Ishikawa (cell line): ENCODE data around the gene JOSD1.

Experiments used
- CEBPB ChIP-seq: IDR thresholded peaks from 2 replicates; pipeline ENCODE4 v1.6.1; 2012
- CREB1 ChIP-seq: IDR thresholded peaks from 2 replicates; pipeline ENCODE4 v1.6.1; 2012; ENCODE audit warnings: low read depth
- EGR1 ChIP-seq: IDR thresholded peaks from 2 replicates; pipeline ENCODE4 v1.6.1; 2012
- EP300 ChIP-seq: IDR thresholded peaks from 2 replicates; pipeline ENCODE4 v1.6.1; 2012; ENCODE audit warnings: borderline replicate concordance
- FOXM1 ChIP-seq: IDR thresholded peaks from 2 replicates; pipeline ENCODE4 v1.6.1; 2012; ENCODE audit warnings: low read depth, borderline replicate concordance
- NFIC ChIP-seq: IDR thresholded peaks from 2 replicates; pipeline ENCODE4 v1.6.1; 2012
- RAD21 ChIP-seq: IDR thresholded peaks from 2 replicates; pipeline ENCODE4 v1.6.1; 2012; ENCODE audit warnings: low read depth
- TAF1 ChIP-seq: IDR thresholded peaks from 2 replicates; pipeline ENCODE4 v1.6.1; 2012; ENCODE audit warnings: low read depth, mild to moderate bottlenecking
- TCF12 ChIP-seq: IDR thresholded peaks from 2 replicates; pipeline ENCODE4 v1.6.1; 2012; ENCODE audit warnings: low read depth
- TEAD4 ChIP-seq: IDR thresholded peaks from 2 replicates; pipeline ENCODE4 v1.6.1; 2012
- YY1 ChIP-seq: IDR thresholded peaks from 2 replicates; pipeline ENCODE4 v1.6.1; 2012; ENCODE audit warnings: low read depth
- ZBTB7A ChIP-seq: IDR thresholded peaks from 2 replicates; pipeline ENCODE4 v1.6.1; 2012; ENCODE audit warnings: low read depth
- TF ChIP-seq, protein P1 (sequence below): IDR thresholded peaks from 2 replicates; pipeline ENCODE4 v1.6.1; 2012
- TF ChIP-seq, protein P2 (sequence below): IDR thresholded peaks from 2 replicates; pipeline ENCODE4 v1.6.1; 2012; ENCODE audit warnings: low read depth, mild to moderate bottlenecking
- TF ChIP-seq, protein P3 (sequence below): IDR thresholded peaks from 2 replicates; pipeline ENCODE4 v1.6.1; 2012

Gene JOSD1

DNA sequence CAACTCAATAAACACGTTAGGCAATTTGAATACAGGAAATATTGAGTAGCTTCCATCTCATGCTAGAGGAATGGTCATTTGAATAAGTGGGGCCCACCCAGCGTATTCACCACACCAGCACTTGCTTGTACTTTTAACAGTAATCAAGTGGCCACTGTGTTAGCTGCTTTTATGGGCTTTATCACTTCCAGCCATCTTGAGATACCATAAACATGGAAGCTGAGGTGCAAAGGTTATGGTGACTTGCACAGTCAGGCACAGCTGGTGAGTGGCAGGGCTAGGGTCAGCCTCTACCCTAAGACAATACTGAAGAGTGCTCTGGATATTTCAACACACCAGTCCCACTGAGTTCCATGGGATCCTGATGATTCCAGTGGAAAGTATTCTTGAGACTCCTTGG, 6.7 kb downstream of the JOSD1 start:
- TF ChIP-seq, protein P1, sequence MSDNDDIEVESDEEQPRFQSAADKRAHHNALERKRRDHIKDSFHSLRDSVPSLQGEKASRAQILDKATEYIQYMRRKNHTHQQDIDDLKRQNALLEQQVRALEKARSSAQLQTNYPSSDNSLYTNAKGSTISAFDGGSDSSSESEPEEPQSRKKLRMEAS = no peak
- no peak for TF ChIP-seq CREB1
- TF ChIP-seq EGR1 = no peak
- TF ChIP-seq, protein P2, sequence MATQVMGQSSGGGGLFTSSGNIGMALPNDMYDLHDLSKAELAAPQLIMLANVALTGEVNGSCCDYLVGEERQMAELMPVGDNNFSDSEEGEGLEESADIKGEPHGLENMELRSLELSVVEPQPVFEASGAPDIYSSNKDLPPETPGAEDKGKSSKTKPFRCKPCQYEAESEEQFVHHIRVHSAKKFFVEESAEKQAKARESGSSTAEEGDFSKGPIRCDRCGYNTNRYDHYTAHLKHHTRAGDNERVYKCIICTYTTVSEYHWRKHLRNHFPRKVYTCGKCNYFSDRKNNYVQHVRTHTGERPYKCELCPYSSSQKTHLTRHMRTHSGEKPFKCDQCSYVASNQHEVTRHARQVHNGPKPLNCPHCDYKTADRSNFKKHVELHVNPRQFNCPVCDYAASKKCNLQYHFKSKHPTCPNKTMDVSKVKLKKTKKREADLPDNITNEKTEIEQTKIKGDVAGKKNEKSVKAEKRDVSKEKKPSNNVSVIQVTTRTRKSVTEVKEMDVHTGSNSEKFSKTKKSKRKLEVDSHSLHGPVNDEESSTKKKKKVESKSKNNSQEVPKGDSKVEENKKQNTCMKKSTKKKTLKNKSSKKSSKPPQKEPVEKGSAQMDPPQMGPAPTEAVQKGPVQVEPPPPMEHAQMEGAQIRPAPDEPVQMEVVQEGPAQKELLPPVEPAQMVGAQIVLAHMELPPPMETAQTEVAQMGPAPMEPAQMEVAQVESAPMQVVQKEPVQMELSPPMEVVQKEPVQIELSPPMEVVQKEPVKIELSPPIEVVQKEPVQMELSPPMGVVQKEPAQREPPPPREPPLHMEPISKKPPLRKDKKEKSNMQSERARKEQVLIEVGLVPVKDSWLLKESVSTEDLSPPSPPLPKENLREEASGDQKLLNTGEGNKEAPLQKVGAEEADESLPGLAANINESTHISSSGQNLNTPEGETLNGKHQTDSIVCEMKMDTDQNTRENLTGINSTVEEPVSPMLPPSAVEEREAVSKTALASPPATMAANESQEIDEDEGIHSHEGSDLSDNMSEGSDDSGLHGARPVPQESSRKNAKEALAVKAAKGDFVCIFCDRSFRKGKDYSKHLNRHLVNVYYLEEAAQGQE = no peak
- TF ChIP-seq RAD21 = no peak
- no peak for TF ChIP-seq TCF12
- TF ChIP-seq TEAD4 = no peak
- TF ChIP-seq FOXM1 = no peak
- no peak for TF ChIP-seq CEBPB
- no peak for TF ChIP-seq ZBTB7A
- no peak for TF ChIP-seq NFIC
- no peak for TF ChIP-seq YY1
- no peak for TF ChIP-seq EP300
- no peak for TF ChIP-seq TAF1
- TF ChIP-seq, protein P3, sequence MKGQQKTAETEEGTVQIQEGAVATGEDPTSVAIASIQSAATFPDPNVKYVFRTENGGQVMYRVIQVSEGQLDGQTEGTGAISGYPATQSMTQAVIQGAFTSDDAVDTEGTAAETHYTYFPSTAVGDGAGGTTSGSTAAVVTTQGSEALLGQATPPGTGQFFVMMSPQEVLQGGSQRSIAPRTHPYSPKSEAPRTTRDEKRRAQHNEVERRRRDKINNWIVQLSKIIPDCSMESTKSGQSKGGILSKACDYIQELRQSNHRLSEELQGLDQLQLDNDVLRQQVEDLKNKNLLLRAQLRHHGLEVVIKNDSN = no peak

DNA sequence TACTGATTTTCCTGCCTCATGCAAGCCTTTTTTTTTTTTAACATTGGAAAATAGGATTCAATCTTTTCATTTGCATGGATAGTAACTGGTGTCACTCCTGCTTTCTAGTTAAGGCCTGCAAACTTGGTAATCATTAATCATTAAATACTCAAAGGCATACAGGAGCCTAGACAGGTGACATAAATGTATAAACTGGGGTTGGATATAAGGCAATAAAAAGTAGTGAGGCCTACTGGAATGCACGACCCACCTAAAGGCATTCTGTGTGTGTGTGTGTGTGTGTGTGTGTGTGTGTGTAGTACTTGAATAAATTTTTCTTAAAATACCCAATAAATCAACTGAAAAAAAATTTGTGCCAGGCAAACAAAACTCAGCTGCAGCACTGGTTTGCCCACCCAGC, 11.1 kb downstream of the JOSD1 start:
- TF ChIP-seq CEBPB = no peak
- TF ChIP-seq FOXM1 = no peak
- no peak for TF ChIP-seq ZBTB7A
- TF ChIP-seq, protein P3 = no peak
- TF ChIP-seq, protein P2 = no peak
- TF ChIP-seq TAF1 = no peak
- TF ChIP-seq CREB1 = no peak
- TF ChIP-seq YY1 = no peak
- no peak for TF ChIP-seq EGR1
- no peak for TF ChIP-seq NFIC
- TF ChIP-seq RAD21 = no peak
- no peak for TF ChIP-seq TEAD4
- no peak for TF ChIP-seq TCF12
- TF ChIP-seq, protein P1 = no peak

DNA sequence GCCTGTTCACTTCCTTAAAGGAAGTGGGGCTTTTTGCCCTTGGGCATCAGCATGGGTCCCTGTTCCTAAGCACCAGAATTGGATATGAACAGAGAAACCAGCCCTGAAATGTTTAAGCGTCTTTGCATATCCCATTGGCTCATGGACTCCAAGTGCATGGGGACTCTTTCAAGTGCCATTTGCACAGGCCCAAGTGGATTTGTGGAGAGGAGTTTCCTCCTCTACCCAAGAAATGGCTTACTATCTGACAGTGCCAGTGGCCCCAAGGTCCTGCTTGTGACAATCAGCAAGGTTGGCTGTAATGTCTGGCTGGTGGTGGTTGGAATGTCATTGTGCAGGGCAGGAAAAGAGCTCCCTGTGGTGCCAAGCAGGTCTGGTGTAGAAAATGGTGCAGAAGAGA, 15.0 kb downstream of the JOSD1 start:
- TF ChIP-seq FOXM1 = no peak
- TF ChIP-seq, protein P1 = no peak
- TF ChIP-seq, protein P2 = no peak

DNA sequence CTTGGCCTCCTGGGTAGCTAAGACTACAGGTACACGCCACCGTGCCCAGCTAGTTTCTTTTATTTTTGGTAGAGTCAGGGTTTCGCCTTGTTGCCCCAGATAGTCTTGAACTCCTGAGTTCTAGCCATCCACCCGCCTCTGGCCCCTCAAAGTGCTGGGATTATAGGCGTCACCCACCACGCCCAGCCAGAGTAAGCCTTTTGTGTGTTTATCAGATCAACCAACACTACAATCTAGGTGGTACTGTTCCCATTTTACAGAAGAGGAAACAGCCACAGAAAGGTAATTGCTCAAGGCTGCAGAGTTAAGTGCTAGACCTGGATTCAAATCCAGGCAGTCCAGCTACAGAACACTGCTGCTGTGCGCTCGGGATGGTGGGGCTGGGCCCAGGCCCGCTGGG, 15.8 kb downstream of the JOSD1 start:
- TF ChIP-seq RAD21 (no peak), TCF12 (no peak), CREB1 (no peak)
- TF ChIP-seq, protein P2 = no peak
- TF ChIP-seq, protein P1 = no peak
